ENCODE measurements around the gene FAM107B. TPM values are rescaled to one million over a fixed set of nuclear protein-coding genes. Genes with fewer than 3 reads are reported as not detected.

FAM107B gene
- total RNA-seq, 4 donors from 2014 or later = 12.3 to 41.3 (median 31.8) TPM

DNA sequence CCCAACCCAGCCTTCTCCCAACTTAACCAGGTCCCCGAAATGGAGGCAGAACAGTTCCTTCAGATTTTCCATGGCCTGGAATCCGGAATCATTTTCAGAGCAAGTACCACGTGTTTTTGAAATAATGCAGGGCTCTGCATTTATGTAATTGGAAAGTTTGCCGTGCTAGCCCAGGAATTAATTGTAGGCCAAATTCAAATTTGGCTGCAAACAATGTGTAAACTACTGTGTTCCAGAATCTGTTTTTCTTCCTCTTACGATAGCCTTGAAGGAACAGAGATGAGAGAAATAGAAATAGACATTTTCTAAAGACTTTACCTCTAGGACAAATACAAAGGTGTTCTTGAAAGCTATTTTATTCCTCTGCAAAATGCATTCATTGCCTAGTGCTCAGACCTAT is 77.4 kb downstream of the FAM107B start:
- intact Hi-C loops (cut with DNase I) = no loop called here
- no peak for DNase-seq

DNA sequence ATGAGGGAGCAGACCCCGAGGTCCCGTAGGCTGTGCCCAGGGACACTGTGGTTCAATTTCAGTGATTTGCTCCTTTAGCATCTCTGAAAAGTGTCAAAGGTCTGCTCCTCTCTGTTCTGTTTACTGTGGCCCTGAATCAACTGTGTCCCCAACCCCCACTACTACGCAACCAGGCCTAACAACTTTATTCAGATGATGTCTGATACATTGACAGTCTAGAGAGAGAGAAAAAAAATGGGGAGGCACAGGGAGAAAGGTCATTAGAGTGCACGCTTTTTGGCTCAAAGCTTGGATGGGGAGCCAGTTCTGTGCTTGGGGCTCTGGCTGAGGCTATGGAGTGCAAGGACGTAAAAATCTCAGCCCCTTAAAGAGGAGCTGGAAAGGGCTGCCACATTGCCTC is 77.9 kb downstream of the FAM107B start:
- DNase-seq = no peak
- H3K36me3 ChIP-seq = no peaks in the 10 kb centered on the region
- TF ChIP-seq POLR2A (IDR thresholded peaks at IDR 0.05) = no peak
- TF ChIP-seq, protein P1, sequence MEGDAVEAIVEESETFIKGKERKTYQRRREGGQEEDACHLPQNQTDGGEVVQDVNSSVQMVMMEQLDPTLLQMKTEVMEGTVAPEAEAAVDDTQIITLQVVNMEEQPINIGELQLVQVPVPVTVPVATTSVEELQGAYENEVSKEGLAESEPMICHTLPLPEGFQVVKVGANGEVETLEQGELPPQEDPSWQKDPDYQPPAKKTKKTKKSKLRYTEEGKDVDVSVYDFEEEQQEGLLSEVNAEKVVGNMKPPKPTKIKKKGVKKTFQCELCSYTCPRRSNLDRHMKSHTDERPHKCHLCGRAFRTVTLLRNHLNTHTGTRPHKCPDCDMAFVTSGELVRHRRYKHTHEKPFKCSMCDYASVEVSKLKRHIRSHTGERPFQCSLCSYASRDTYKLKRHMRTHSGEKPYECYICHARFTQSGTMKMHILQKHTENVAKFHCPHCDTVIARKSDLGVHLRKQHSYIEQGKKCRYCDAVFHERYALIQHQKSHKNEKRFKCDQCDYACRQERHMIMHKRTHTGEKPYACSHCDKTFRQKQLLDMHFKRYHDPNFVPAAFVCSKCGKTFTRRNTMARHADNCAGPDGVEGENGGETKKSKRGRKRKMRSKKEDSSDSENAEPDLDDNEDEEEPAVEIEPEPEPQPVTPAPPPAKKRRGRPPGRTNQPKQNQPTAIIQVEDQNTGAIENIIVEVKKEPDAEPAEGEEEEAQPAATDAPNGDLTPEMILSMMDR (IDR thresholded peaks at IDR 0.05) = no peak
- WGBS, 2 donors = 80% methylated on average over 5 of the region's 5 CpGs
- H3K4me1 ChIP-seq = no peaks in the 10 kb centered on the region
- H3K4me3 ChIP-seq (replicated peaks in 1 of 3) = no peak overlapping the region
- intact Hi-C loops (cut with DNase I) = no loop called here
- no peaks in the 10 kb centered on the region for H3K9me3 ChIP-seq
- no peak overlapping the region for H3K27ac ChIP-seq
- no peaks in the 10 kb centered on the region for H3K27me3 ChIP-seq

More for the DNA sequence above, 77.4 kb downstream of the FAM107B start:
- 70 to 79% methylated on average over 5 of the region's 5 CpGs for WGBS, 2 donors
- H3K4me3 ChIP-seq (replicated peaks in 1 of 3) = no peak overlapping the region
- H3K9me3 ChIP-seq = no peaks in the 10 kb centered on the region
- H3K27ac ChIP-seq = no peak overlapping the region
- H3K27me3 ChIP-seq = no peaks in the 10 kb centered on the region
- H3K36me3 ChIP-seq = no peaks in the 10 kb centered on the region
- no peaks in the 10 kb centered on the region for H3K4me1 ChIP-seq
- TF ChIP-seq POLR2A (IDR thresholded peaks at IDR 0.05) = no peak
- TF ChIP-seq, protein P1 (IDR thresholded peaks at IDR 0.05) = no peak

DNA sequence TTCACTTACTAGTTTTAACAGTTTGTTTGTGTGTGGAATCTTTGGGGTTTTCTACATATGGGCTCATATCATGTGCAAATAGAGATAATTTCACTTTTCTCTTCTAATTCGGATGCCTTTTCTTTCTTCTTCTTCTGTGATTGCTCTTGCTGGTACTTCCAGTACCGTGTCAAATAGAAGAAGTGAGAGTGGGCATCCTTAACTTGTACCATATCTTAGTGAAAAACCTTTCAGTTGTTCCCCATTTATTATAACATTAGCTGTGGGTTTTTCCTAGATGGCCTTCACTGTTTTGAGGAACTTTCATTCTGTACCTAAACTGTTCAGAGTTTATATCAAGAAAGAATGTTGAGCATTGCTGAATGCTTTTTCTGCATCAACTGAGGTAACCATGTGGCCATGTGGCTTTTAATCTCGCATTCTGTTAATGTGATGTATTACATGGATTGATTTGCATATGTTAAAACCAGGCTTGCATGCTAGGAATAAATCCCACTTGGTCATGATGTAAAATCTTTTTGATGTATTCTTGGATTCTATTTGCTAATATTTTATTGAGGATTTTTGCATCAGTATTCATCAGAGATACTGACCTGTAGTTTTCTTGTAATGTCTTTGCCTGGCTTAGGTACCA is 78.7 kb downstream of the FAM107B start:
- no peak overlapping the region for H3K27ac ChIP-seq
- DNase-seq = no peak
- no peaks in the 10 kb centered on the region for H3K4me1 ChIP-seq
- no peaks in the 10 kb centered on the region for H3K36me3 ChIP-seq
- intact Hi-C loops (cut with DNase I) = no loop called here
- TF ChIP-seq, protein P1 (IDR thresholded peaks at IDR 0.05) = no peak
- TF ChIP-seq POLR2A (IDR thresholded peaks at IDR 0.05) = no peak
- no peak overlapping the region for H3K4me3 ChIP-seq (replicated peaks in 1 of 3)
- no peaks in the 10 kb centered on the region for H3K27me3 ChIP-seq
- H3K9me3 ChIP-seq = no peaks in the 10 kb centered on the region
- 85 to 94% methylated on average over 3 of the region's 3 CpGs for WGBS, 2 donors

DNA sequence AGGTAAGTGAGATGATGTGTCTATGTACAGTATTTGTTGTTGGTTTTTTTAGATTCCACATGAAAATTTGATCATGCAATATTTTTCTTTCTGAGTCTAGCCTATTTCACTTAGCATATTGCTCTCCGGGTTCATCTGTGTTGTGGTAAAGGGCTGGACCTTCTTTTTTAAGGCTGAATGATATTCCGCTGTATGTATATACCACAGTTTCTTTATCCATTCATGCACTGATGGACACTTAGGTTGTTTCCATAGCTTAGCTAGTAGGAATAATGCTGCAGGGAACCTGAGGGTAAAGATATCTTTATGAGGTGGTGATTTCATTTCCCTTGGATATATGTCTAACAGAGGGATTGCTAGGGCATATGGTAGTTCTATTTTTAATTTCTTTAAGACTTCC is 80.8 kb downstream of the FAM107B start:
- no peak overlapping the region for H3K27ac ChIP-seq
- TF ChIP-seq POLR2A (IDR thresholded peaks at IDR 0.05) = no peak
- TF ChIP-seq, protein P1 (IDR thresholded peaks at IDR 0.05) = no peak
- H3K27me3 ChIP-seq = no peaks in the 10 kb centered on the region
- intact Hi-C loops (cut with DNase I) = no loop called here
- H3K4me1 ChIP-seq = no peaks in the 10 kb centered on the region
- 50 to 97% methylated on average over 2 of the region's 2 CpGs for WGBS, 2 donors
- no peaks in the 10 kb centered on the region for H3K9me3 ChIP-seq
- H3K36me3 ChIP-seq = no peaks in the 10 kb centered on the region
- no peak overlapping the region for H3K4me3 ChIP-seq (replicated peaks in 1 of 3)
- no peak for DNase-seq

DNA sequence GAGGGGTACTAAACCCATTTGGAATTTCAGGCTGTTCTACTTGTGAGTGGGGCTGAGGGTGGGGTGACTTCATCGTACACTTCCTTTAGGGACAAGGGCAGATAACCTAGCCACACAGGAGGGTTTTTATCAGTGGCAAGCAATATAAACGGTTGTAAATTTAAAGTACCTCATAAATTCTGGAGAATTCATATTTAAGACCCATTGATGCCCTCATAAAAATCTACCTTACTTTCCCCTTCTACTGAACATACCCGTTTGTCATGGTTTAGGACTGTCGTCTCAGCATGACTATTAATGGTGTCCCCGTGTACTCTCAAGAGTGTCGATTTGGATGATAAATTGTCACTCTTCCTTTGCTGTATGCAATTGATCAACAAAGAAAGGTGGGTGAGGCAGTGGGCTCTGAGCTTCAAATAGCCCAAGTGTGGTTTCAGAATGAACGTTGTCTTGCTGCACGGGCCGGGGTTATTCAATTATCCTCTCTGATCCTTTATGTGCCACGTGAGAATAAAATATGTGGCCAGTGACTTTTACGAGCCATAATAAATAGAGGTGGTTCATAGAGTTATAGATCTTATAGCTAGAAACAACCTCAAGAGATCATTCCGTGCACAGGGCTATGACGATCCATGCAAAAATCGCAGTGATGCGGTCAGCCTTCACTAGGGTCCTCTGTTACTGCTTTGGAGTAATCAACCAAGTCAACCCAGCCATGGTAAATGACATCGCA is 82.2 kb downstream of the FAM107B start:
- WGBS, 2 donors = 63 to 86% methylated on average over 16 of the region's 16 CpGs
- Histone ChIP-seq H3K36me3 (no peaks in the 10 kb centered on the region), H3K4me3 (replicated peaks in 1 of 3) (no peak overlapping the region), H3K27me3 (no peaks in the 10 kb centered on the region), H3K4me1 (peaks cover 0 to 3% of the 10 kb centered on the region in 2 donors), H3K9me3 (no peaks in the 10 kb centered on the region), H3K27ac (no peak overlapping the region)
- no peak for DNase-seq
- intact Hi-C loops (cut with DNase I) = no loop called here
- TF ChIP-seq, protein P1 (IDR thresholded peaks at IDR 0.05) = no peak
- TF ChIP-seq POLR2A (IDR thresholded peaks at IDR 0.05) = no peak

All from thyroid gland (tissue), 4 donors.